ENCODE results near the gene MIX23.

DNA sequence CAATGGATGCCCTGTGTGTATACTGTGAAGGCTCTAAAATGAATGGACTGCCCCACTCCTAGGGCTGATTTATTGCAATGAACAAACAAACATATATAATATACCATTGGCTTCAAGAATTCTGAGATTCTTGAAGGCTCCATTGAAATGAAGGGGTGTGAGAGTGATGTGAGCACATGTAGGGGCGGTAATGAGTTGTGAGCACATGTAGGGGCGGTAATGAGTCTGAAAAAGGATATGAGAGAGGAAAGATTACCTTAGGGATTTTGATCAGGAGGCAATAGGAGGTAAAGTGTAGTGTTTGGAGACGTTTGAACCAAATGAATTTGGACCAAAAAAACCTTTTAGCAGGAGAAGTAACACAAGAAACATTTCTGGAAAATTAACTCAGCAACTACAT is 4.7 kb upstream of the MIX23 start:
- TF ChIP-seq POLR2A (IDR thresholded peaks at IDR 0.05): no peak
- TF ChIP-seq, protein P1, sequence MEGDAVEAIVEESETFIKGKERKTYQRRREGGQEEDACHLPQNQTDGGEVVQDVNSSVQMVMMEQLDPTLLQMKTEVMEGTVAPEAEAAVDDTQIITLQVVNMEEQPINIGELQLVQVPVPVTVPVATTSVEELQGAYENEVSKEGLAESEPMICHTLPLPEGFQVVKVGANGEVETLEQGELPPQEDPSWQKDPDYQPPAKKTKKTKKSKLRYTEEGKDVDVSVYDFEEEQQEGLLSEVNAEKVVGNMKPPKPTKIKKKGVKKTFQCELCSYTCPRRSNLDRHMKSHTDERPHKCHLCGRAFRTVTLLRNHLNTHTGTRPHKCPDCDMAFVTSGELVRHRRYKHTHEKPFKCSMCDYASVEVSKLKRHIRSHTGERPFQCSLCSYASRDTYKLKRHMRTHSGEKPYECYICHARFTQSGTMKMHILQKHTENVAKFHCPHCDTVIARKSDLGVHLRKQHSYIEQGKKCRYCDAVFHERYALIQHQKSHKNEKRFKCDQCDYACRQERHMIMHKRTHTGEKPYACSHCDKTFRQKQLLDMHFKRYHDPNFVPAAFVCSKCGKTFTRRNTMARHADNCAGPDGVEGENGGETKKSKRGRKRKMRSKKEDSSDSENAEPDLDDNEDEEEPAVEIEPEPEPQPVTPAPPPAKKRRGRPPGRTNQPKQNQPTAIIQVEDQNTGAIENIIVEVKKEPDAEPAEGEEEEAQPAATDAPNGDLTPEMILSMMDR (IDR thresholded peaks at IDR 0.05): no peak
